GM19455 (cell line): ENCODE data around the gene GLIPR1L1.
"Not testable (repeated sequence)": the region's sequence is repeated elsewhere in the genome, so short reads cannot be mapped to it uniquely, and the experiment has no call there.

Source experiments
- ATAC-seq: cut with Tn5 transposase; IDR thresholded peaks from one replicate; pipeline ENCODE4 v1.9.1; 2021; ENCODE audit not compliant: unreplicated experiment

Gene GLIPR1L1, protein sequence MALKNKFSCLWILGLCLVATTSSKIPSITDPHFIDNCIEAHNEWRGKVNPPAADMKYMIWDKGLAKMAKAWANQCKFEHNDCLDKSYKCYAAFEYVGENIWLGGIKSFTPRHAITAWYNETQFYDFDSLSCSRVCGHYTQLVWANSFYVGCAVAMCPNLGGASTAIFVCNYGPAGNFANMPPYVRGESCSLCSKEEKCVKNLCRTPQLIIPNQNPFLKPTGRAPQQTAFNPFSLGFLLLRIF

GRCh38 chr12:75334384-75335030 is at the start of gene GLIPR1L1:
TSS of gene GLIPR1L1 (plus strand) at chr12:75334670. CDS start at chr12:75334729, 59 bp downstream.
- ATAC-seq: peak; percentile 59

GRCh38 chr12:75288860-75289259 is 45.6 kb upstream of the GLIPR1L1 start:
- ATAC-seq: no peak

- ATAC-seq: no peak
Measured at GRCh38 chr12:75289753-75290152, 44.7 kb upstream of the GLIPR1L1 start.

DNA sequence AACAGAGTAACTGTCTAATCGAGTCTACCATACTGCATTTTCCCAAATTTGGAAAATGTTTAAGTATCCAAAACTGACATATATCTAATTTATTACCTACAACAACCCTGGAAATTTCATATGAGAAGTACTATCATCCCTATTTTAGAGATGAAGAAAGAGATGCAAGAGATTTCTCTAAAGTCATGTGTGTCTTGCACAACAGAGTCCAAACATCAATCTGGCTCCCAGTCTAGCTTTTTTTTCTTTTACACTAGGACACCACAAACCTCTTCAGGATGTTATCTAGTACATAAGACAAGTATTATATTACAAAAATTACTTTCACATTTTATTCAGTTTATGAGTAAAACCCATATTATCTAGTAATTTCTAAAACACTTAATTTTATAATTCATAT is 43.5 kb upstream of the GLIPR1L1 start:
- no peak for ATAC-seq

DNA sequence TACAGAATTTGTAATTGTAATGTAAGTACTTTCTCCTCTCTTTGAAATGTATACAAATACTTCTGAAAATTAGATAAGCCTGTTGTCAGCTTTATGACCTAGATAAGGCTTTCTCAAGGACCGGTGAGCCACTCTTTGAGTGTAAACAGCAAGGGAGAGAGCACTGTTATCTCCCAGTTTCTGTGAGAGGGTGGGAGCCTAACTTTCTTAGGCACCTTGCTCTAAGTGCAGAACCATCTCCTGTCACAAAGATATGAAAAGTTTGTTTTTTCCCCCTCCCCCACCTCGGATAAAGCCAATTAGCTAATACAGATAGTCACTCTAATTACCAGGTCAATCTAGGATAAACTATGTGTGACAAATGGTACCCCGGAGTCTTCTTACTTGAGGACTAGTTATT is 40.1 kb upstream of the GLIPR1L1 start:
- no peak for ATAC-seq

GRCh38 chr12:75294797-75295196 is 39.7 kb upstream of the GLIPR1L1 start:
- no peak for ATAC-seq

DNA sequence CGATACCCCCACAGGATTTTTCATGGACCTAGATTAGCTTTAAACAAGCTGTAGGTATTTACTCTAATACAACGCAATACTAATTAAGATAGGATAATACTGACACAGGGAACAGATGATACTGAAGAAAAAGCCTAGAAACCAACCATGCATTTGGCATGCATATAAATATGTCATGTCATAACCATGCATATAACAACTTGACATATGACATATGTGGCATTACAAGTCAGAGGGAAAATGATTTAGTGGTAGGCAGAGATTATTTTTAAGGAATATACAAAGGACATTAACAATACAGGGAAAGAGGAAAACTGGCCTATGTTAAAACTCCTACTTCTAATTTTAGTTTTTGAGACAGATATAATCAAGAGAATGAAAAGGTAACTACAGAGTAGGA is 32.2 kb upstream of the GLIPR1L1 start:
- no peak for ATAC-seq

GRCh38 chr12:75302781-75303180 is 31.7 kb upstream of the GLIPR1L1 start:
- ATAC-seq: no peak

- no peak for ATAC-seq
Measured at GRCh38 chr12:75305412-75306332, 28.8 kb upstream of the GLIPR1L1 start.

- ATAC-seq: no peak
Measured at GRCh38 chr12:75308279-75308678, 26.2 kb upstream of the GLIPR1L1 start.

- no peak for ATAC-seq
Measured at GRCh38 chr12:75311369-75311768, 23.1 kb upstream of the GLIPR1L1 start.

- no peak for ATAC-seq
Measured at GRCh38 chr12:75315518-75315917, 19.0 kb upstream of the GLIPR1L1 start.

GRCh38 chr12:75317784-75318183 is 16.7 kb upstream of the GLIPR1L1 start:
- ATAC-seq: no peak

- ATAC-seq: no peak
Measured at GRCh38 chr12:75322464-75322863, 12.0 kb upstream of the GLIPR1L1 start.

GRCh38 chr12:75323663-75324062 is 10.8 kb upstream of the GLIPR1L1 start:
- no peak for ATAC-seq

- no peak for ATAC-seq
Measured at GRCh38 chr12:75327642-75328041, 6.8 kb upstream of the GLIPR1L1 start.

- ATAC-seq: peak; percentile 93
Measured at GRCh38 chr12:75329918-75330826, 4.3 kb upstream of the GLIPR1L1 start, which contains the start of gene CAPS2. TSS of gene CAPS2 (minus strand) at chr12:75330324. CDS start at chr12:75326498, 3,826 bp downstream.

DNA sequence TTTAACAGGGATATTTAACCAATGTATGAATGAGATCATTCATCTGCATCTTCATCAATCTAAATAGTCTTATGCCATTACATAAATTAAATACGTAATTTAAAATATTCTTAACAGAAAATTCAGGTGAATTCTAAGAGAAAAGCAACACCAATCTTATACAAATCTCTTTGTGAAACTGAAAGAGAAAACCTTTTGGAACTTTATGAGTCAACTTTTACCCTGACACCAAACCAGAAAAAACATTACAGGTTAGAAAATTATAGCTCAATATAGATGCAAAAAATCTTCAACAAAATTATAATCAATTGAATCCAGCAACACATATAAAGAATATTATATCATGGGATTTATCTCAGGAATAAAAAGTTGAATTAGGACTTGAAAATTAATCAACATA is 3.4 kb downstream of the GLIPR1L1 start:
- no peak for ATAC-seq

- no peak for ATAC-seq
Measured at GRCh38 chr12:75341873-75342272, 7.4 kb downstream of the GLIPR1L1 start.

DNA sequence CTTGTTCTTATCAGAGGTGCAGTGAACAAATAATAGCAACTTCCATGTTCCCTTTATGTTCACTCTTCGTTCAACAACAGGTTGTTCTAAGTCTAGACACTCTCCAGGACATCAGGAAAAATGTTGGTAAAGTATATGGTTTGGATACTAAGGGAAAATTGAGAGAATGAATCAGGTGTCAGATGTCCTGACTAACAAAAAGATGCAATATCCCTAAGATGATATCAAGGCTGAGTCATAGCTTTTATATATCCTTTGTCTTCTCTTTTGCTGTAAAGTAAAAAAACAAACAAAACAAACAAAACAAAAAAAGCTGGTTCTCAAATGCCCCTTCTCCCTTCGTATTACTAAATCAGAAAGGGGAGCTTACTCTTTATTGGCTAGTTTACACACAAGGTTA is 11.1 kb downstream of the GLIPR1L1 start:
- ATAC-seq: no peak

DNA sequence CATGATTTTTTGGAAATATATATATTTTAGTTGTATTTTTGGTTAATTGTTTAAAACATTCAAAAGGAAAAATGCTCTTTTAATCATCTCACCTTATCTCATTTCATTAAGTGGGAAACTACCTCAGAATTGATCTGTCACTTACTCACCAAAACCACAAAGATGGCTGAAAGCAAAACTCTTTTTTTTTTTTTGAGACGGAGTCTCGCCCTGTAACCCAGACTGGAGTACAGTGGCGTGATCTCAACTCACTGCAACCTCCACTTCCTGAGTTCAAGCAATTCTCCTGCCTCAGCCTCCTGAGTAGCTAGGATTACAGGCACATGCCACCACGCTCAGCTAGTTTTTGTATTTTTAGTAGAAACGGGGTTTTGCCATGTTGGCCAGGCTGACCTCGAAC is 11.7 kb downstream of the GLIPR1L1 start:
- not testable (repeated sequence) for ATAC-seq
